Astrocyte of the hippocampus (primary cell): ENCODE measurements around the gene CTDP1.
"Not testable (repeated sequence)": the region's sequence is repeated elsewhere in the genome, so short reads cannot be mapped to it uniquely, and the experiment has no call there.

ENCODE experiments used
- DNase-seq: peaks from one replicate; pipeline ENCODE4 v3.0.0; 2011; ENCODE audit warnings: low read depth, low spot score

Gene CTDP1

GRCh38 chr18:79681484-79682387, 2.1 kb downstream of the CTDP1 start:
- no peak for DNase-seq

- DNase-seq = no peak
Measured at GRCh38 chr18:79682481-79682880, 2.9 kb downstream of the CTDP1 start.

GRCh38 chr18:79682894-79683625, 3.5 kb downstream of the CTDP1 start:
- DNase-seq = no peak

GRCh38 chr18:79683626-79684282, 4.2 kb downstream of the CTDP1 start:
- no peak for DNase-seq

DNA sequence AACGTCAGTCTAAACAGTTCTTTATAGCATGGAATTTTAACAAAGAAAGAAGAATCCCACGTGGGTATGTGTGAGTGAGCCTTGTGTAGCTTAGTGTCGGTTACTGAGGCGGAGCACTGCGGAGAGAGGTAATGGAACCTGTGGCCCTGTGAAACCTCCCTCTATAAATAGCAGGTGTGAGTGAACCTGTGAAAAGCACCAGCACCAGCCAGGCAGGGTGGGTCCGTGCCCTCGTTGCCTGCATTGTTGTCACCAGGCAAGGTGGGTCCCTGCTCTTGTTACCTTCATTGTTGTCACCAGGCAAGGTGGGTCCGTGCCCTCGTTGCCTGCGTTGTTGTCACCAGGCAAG, 4.7 kb downstream of the CTDP1 start:
- no peak for DNase-seq

- no peak for DNase-seq
Measured at GRCh38 chr18:79684787-79685186, 5.2 kb downstream of the CTDP1 start.

DNA sequence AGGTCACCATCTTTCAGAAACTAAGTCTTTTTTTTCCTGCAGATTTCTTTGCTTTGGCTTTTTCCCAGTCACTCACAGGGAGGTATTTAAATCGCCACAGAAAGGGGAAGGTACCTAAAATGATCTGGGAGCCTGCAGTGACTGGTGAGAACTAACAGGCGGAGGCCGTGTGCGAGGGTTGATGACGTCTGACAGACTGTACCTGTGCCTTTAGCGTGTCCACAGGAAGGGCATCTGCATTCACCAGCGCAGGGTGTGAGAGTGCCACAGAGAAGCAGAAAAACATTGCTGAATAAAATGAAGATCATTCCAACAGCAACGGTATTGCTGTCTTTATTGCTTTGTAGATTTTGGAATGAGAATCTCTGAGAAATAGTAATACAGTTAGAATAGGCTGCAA, 5.7 kb downstream of the CTDP1 start:
- no peak for DNase-seq

DNA sequence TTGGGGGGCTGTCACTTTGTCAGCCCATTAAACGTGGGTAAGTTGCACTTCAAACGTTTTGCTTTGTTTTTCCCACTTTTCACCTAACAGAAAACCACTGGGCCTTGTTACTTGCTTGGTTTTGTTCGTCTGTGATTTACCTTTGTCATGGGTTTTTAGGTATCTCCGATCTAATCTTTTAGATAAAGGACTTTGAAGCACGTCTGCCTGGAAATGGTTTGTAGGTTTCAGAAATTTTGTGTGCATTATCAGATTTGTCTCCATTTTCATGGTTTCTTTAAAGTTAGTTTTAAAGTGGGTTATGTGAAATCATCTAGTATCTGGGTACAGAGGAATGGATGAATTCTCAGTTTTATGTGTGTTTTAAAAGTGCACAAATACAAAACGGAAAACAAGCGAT, 6.4 kb downstream of the CTDP1 start:
- DNase-seq = no peak

- peak; percentile 74 for DNase-seq
Measured at GRCh38 chr18:79687806-79688205, 8.2 kb downstream of the CTDP1 start.

DNA sequence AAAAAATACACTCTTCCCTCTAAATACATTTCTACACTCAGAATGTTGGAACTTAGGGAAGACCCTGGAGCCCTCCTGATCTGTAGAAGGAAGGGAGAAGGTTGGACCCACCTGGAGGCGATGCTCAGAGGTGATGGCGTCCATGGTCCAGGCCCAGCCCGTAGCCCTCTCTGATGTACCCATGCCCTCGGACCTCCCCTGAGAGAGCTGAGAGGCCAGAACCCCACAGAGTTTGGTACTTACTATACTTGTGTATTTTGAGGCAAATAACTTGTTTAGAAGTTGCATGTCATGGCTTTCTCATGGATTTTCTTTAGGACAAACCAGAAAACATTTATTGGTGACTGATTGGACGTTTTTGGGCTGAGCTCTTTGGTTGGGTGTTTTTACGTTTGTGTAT, 10.5 kb downstream of the CTDP1 start:
- DNase-seq = no peak

DNA sequence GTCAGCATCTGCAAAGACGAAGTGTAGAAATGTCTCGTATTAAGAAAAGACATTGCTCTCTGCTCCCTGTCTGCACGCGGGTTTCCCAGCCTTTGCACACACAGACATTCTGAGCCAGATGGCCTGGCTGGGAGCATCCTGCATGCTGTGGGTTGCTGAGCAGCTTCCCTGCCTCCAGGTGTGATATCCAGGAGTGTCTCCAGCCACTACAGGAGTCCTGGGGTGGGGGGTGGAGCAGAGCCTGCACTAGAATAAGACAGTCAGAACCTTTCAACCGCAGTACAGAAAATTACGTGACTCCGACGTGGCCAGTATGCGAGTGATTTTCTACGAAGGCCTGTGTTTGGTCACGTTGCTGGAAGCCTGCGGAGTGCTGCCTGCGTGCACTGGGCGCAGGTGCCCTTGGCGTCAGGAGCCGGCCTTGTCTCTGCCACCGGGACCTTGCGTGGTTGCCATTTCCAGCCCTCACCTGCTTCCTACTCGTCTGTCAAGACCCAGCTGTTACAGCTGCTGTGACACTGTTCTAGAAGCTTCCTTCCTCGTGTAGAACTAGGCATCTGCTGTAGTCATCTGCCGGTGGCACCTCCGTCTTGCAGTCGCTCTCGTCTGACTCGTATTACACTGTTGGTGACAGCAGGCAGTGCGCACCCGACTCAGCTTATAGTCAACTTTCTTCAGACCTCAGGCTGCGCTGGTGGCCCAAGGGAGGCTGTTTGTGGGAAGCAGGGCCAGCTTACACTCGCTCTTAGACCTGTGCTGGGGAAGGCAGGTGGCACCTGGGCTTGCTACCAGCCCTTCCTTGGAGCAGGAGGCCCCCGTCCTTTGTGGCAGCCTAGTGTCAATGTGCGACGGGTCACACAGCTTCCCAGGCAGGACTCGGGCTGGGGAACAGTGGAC, 11.2 kb downstream of the CTDP1 start:
- no peak for DNase-seq

DNA sequence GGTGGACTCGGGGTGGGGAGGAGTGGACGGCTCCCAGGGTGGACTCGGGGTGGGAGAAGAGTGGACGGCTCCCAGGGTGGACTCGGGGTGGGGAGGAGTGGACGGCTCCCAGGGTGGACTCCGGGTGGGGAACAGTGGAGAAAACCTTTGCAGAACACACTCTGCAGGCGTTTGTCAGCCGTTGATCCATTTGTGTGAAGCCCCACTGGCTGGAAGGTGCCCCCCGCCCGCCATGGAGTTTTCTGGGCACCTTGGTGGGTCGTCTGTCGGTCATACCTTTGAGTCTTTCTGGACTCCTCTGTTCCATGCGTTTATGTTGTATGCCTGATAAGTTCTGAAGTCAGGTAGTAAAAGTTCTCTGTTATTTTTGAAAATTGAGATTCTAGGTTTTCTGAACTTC, 12.5 kb downstream of the CTDP1 start:
- no peak for DNase-seq

DNA sequence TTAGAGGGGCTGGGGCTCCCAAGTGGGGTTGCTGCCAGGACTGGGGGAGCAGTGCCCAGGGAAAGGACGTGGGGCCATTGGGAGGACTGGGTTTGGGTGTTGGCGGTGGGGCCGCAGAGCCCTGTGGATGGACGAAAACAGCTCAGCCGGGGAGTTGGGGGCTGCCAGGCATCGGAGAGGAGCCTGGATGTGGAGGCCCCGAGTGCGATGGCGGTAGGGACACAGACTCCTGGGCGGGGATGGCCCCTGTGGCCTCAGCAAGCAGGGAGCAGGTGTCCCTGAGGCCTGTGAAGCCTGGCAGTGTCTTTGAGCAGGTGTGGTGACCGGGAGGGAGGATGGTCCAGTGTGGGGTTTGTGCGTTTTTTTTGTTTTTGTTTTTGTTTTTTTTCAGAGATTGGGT, 13.3 kb downstream of the CTDP1 start:
- no peak for DNase-seq

GRCh38 chr18:79693561-79694205, 14.1 kb downstream of the CTDP1 start:
- no peak for DNase-seq

DNA sequence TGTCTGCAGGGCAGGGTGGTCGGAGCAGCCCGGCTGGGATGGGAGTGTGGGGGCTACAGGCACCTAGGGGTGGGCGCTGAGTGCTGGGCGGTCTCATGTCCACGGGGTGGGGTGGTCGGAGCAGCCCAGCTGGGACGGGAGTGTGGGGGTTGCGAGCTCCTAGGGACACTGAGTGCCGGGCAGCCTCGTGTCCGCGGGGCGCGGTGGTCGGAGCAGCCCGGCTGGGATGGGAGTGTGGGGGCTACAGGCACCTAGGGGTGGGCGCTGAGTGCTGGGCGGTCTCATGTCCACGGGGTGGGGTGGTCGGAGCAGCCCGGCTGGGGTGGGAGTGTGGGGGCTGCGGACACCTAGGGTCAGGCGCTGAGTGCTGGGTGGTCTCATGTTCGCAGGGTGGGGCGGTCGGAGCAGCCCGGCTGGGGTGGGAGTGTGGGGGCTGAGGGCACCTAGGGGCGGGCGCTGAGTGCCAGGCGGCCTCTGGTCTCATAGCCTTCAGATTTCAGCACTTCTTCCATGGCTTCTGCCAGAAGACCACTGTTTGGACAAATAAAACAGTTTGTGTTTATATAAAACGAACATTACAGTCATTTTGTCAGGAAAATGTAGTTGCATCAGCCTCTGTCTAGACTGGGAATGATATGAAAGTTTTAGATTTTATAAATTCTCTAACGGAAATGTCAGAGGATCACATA, 14.7 kb downstream of the CTDP1 start:
- DNase-seq = not testable (repeated sequence)

- no peak for DNase-seq
Measured at GRCh38 chr18:79694895-79695213, 15.3 kb downstream of the CTDP1 start.

- DNase-seq = no peak
Measured at GRCh38 chr18:79695269-79695668, 15.7 kb downstream of the CTDP1 start.

GRCh38 chr18:79695856-79696850, 16.6 kb downstream of the CTDP1 start:
- no peak for DNase-seq

GRCh38 chr18:79697178-79697577, 17.6 kb downstream of the CTDP1 start:
- DNase-seq = no peak
